HG03064 (cell line): ENCODE data around the gene TANK.
"Not testable (repeated sequence)": the region's sequence is repeated elsewhere in the genome, so short reads cannot be mapped to it uniquely, and the experiment has no call there.

Experiments used
- ATAC-seq: cut with Tn5 transposase; IDR thresholded peaks from one replicate; pipeline ENCODE4 v1.9.1; 2021; ENCODE audit warnings: low read depth; ENCODE audit not compliant: unreplicated experiment

Gene TANK

DNA sequence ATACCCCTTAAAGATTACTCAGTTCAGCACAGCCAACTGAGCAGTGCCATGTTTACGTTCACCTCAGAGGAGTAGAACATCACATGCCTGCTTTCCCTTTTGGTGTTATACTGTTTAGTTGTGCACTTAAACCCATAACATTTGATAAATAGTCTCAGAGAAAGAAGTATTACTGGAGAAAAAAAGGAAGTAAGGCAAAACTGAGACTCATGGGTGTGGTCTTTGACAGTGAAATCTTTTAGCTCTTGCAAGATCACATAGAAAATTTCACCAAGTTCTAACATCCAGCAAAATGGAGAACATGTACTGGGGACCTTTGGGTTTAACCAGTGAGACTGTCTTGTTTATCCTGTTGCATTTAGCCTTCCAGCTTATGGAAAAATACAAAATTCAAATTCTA is 5.6 kb downstream of the TANK start:
- no peak for ATAC-seq

DNA sequence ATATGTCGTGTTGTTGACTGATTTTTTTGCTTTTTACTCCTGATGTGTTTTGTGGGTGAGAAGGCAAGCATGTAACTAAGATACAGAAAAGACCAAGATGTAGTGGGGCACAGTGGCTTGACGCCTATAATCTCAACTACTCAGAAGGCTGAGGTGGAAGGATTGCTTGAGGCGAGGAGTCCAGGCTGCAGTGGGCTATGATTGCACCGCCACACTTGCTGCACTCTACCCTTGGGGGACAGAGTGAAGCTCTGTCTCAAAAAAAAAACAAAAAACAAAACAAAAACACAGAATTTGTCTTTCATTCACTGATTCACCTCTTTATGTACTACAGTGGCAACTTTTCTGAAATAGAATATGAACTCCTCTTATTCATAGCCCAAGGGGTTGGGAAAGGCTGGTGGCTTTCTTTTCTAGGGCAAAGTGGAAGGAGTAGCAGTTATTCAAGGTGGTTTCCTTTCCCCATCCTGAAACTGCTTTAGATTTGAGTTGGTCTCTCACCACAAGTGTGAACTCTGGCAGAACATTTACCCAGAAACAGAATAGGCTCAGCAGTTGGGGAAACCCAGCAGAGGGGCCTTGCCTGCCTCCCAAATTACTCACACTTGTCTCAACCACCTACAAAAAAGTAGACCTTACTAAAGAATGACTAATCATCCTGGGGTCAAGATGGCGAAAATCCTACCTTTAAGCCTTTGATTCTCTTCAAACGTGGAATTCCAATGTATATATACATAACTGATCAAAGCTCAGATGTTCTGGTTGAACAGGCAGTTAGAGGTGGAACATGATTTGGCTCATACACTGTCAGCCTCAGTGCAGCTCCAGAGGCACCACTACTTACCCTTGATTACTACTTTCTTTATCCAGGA is 6.5 kb downstream of the TANK start:
- ATAC-seq = peak; percentile 88

DNA sequence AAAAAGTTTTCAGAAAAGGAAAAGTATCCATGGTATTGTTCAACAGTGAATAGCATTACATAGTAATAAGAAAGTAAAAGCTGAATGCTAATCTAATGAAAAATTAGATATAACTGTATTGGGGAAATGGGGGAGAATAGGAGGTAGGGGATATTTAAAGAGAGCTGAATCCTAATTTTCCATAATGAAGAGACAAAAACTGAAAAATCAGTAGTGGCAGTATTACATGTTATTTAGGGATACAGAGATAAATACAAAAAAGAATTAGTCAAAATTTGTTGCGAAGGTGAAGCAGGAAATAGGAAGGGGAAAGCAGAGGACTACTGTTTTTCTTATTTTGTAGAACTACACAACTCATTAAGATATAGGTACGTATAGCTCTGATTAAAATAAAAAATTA is 9.1 kb downstream of the TANK start:
- no peak for ATAC-seq

DNA sequence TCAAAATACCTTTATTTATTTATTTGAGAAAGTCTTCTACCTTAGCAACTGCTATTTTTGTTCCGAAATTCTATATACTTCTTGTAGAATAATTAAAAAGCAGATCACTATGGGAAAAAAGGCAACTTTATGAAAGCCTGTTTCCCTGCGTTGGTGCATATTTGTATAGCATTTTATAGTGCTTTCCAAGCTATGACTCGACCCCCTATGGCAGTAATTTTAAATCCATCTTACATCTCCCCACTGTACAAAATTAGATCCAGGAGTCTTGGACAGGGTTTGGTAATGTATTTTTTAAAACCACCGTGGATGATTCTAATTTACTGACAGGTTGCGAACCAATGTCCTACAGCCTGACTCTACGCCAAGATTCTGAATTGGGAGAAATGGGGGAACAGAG is 10.1 kb downstream of the TANK start:
- ATAC-seq = no peak

DNA sequence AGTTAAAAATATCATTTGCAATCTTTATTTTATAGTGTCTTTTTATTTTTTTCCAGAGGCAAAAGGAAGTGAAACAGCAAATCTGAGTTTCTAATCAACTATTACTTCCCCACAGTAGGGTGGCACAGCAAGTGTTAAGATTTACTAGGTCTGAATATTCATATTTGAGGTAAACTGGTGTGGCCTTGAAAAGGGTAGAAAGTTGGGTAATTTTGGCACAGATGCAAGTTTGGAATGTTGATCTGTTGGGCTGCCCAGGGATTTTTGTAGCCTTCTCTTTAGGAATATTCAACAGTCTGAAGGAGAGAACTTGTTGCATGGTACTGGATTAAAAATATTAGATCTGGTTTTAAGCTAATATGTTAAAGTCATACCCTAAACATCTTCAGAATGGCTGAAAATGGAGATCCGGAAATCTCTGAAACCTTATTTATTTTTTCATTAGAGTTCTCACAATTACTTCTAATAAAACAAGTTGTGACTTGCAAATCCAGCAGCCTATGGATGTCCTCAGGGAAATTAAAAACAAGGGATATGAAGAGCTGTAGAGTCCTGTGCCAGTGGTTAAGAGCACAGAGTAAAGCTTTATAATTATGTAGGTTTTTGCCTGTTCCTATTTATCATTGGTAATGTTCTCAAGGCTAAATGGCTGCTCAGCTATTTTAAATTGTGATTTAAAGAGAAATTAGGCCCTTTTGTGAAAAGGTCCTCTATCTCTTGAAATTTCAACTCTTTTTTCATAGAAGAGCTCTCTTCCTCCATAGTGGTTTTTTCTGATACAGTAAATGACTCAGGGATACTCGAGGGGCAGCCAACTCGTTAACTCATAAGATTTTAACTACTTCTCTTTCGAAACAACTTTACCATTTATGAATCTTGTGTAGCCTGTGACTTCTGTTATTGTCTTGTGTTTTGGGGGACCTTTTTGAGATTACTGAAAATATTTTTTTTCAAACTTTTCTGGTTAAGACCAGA is 11.0 kb downstream of the TANK start:
- ATAC-seq = no peak

DNA sequence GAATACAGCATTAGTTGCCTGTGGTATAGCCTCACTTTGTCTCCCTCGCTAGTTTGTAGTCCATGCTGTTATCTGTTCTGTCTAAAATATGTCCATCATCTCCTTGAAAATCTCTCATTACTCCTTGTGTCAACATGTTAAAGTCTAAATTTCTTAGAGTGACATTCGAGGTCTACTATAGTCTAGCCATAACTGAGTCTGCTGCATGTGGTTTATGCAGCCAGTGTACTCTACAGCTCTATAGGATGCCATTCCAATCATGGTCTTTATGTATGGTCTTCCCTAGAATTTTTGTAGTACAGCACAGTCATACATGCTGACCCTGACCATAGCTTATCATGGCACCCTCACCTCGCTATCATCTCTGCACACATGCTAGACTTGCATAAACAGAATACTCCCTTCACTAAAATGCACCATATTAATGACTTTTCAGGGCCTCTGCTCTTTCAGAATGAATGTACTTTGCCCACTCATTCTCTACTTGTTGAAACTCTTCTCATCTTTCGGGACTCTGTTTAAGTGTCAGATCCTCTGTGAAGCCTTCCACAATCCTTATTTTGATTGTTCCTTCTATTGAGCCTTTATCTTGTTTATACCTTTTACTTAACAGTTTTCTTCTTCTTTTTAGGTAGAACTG is 12.8 kb downstream of the TANK start:
- peak; percentile 56 for ATAC-seq

DNA sequence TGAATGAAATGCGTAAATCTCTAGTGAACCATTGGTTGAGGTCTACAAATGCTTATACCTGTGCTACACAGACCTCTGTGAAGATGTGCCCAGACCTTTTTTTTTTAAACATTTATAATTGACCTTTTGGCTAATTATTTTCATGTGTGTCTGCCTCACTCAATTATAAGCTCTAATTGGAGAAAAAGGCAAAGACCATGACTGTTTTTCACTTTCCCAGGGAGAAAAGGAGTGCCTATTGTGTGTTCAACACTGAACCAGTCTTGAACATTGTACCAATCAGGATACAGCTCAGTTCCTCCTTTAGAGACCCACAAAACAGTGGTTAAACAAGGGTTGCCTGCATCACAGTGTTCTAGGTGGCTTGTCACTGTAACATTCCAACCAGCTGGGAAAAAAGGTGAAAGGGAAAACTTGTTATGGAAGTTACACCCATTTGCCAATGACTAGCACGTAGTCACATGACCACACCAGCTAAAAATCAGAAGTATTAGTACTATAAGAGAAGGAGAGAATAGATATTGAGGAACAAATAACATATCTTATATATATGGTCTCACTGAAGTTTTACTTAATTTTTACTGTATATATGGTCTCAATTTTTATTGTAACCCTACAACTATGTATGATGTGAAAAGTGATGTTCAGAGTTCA is 13.4 kb downstream of the TANK start:
- ATAC-seq = no peak

DNA sequence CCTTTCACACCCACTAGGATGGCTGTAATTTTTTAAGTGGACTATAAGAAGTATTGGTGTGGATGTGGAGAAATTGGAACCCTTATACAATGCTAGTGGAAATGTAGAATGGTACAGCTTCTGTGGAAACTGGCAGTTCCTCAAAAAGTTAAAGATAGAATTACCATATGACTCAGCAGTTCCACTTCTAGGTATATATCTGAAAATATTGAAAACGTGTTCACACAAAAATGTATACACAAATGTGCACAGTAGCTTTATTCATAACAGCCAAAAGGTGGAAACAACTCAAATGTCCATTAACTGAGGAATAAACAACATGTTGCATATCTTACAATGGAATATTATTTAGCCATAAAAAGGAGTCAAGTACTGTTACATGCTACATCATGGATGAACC is 17.7 kb downstream of the TANK start:
- ATAC-seq = no peak

DNA sequence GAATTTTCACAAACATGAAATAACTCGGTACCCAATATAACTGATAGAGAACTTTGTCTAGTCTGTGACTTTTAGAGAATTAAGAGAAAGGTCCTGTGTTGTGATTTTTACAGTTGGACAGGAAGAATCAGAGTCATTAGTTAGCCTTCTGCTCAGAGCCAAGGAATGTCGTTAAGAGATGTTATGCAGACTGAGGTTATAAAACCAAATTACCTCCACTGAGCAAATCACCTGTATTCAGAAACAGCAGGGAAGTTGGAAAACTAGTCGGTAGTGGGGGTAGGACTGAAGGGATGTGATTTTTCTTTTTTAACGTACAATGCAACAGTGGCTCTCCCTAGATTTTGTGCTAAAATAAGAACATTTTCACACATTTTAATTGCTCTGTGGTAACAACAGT is 18.5 kb downstream of the TANK start:
- ATAC-seq = no peak

DNA sequence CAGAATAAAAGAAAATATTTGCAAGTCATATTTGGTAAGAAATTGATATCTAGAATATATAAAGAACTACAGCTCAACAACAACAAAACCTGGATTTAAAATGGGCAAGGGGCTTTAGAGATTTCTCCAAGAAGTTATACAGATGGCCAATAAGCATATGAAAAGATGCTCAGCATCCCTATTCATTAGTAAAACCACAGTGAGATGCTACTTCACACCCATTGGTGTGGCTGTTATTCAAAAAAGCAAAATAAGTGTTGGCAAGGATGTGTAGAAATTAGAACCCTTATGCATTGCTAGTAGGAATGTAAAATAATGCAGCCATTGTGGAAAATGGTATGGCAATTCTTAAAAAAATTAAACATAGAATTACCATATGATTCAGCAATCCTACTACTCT is 29.8 kb downstream of the TANK start:
- ATAC-seq = no peak

DNA sequence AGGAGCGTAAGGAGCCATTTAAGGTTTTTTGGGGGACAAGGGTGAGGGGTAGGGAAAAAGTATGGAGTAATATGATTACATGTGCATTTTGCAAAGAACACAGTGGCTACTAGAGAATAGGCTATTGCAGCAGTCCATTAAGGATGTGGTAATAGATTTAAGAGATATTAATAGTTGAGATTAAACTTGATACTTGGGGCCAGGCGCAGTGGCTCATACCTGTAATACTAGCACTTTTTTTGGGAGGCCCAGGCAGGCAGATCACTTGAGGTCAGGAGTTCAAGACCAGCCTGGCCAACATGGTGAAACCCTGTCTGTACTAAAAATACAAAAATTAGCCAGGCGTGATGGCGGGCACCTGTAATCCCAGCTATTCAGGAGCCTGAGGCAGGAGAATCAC is 35.4 kb downstream of the TANK start:
- not testable (repeated sequence) for ATAC-seq

DNA sequence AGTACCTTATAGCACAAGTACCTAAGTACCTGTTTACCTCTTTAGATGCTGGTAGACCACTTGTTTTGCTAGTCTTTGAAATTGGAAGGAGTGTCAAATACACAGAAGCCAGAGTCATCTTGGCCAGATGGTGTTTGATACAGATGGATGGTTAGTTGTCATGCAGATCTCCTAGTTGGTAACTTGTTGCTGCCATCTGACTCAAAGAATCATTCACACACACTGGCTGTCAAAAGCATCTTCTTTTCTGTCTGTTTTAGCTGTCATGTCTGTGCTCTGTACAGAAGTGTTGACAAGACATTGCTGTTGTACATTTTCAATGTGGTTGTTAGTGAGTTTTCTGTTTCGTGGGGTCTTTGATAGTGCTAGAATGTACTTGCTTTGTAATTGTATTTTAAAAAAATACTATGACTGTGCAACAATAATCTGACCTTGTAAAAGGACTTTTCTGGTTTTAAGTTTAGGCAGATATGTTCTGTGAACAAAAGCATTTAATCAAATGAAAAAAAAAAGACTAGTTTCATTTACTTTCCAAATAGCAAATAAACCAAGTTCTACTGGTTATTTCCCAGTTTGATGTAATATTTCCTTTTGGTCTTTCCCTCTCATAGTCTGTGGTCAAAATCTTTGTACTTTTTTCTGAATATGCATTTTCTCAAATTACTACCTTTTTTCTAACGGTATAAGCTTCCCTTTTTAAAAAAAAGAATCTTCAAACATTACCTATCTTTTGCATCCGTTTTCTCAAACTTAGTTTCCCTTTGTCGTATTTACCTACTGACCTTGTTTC is 39.9 kb downstream of the TANK start:
- ATAC-seq = peak; percentile 67

DNA sequence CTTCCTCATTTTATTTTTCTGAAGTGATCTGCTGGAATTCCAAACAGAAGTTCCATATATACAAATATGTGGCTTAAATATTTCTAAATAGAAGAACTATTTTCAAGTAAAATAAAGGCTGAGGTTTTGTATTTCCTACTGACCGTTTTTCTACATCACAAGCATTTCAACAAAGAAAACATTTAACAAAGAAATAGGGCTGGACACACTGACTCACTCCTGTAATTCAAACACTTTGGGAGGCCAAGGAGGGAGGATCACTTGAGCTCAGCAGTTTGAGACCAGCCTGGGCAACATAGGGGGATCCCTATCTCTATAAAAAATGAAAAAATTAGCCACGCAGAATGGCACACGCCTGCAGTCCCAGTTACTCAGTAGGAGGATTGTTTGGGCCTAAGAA is 44.6 kb downstream of the TANK start:
- ATAC-seq = no peak

DNA sequence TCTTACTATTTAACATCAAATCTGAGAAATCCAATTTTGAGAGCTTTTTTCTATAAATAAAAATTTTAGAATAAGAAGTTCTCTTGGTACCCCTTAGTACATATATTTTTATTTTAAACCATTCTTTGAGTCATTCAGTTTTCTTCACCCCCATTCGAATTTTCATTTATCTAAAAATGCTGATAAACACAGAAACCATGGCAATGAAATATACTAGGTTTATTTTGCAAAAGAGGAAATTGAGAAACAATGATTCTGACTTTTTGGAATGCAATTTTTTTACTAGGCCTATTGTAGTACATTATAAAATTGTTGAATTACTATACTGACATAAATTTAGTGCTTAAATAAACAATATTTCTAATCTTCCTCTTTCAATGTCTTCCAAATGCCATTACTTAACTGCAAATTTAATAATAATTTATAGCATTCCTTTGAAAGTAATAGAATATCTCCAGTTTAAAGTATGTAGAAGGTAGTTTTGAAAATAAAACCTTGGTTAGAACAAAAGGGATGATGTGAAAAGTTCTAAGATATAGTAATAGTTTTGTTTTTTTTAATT is 46.3 kb downstream of the TANK start:
- ATAC-seq = no peak

DNA sequence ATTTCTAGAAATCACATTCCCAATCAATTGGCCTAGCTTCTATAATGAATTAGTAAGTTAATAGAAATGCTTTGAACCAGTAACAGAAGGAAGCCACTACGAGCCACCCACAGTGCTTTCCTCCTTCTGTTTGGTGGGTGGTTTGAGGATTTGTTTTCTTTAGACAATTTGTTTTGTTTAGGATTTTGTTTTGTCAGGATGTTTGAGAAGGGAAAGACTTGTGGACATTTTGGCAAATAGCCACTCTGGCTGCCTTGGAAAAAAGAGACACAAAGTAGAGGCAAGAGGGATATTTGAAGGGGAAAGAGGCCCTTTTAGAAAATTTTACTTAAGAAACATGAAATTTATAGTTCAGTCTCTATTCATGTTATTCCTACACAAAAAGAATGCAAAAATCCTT is 47.7 kb downstream of the TANK start:
- no peak for ATAC-seq

DNA sequence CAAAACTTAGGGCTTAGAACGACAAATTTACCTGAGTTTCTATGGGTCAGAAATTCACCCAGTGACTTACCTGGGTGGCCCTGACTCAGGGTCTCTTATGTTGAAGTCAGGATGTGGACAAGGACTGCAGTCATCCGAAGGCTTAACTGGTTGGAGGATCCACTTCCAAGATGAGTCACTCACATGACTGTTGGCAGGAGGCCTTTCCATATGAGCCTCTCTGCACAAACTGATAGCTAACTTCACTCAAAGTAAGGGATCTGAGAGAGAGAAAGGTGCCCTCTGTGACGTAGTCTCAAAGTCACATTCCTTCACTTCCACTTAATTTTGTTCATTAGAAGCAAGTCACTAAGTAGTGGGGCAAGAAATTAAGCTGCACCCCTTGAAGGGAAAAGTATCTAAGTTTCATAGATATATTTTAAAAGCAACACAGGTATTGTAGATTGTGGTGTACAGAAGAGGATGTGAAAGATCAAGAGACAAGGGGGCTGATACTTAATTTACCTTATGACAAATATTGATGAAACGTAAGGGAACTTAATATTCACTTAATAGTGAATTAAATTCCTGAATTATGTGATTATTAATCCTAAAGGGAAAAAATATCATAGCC is 48.4 kb downstream of the TANK start:
- no peak for ATAC-seq

DNA sequence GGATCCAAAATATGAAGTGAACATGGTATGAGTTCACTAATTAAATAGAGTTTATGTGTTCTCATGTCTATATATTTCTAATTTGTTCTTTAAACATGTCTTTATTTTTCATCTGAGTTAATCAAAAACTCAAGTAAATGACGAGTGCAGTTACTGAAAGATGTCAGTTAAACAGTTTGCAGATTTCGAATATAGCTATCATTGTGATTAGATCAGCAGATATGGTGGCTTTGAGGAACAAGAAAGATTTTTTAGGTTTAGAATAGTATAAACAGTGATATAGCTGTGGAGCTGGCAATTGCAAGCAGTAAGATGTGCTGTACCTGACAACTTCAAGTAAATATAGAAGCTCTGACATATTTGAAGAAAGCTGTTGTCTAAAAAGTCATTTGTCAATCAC is 49.7 kb downstream of the TANK start:
- no peak for ATAC-seq

DNA sequence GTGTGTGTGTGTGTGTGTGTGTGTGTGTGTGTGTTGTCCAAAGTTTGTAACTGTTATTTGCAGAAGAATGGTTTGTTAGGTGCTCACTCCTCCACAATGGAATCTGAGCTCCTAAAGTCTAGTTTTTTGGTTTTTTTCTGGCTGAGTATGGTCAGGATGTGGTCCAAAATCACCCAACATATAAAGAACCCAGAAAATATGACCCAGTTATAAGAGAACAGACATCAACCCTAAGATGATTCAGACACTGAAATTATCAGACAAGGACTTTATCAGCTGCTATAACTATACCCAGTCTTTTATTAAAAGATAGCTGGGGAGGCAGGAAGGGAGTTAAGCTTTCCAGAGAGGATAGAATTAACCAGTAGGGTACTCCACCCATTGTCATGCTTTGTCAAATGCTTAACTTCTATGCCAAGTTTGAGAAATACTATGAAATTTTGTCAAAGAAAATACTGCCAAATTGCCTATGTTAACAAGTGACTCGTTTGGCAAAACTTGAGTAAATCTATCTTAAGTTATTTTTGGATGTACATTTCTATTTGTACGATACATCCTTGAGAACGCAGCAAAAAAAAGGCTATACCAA is 57.5 kb downstream of the TANK start:
- ATAC-seq = no peak

DNA sequence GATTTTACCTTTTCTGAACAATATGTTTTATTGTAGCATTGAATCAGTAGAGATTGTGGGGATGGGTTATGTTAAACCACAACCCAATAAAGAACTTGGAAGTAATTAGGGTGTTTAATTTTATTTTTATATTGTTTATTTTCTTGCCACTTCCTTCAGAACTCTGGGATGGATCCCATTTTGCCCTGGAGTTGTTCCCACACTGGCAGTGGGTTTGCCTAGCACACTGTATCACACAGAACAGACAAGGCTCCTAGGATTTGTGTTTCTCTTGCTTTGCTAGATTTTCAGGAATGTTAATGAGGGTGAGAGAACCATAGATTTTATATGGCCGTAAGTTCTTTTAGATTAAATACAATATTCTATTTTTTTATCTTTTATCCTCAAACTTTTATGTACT is 59.0 kb downstream of the TANK start:
- ATAC-seq = no peak
